GM12878 (cell line): ENCODE measurements around the gene CCDC85A. TPM values are rescaled to one million over a fixed set of nuclear protein-coding genes. Genes with fewer than 3 reads are reported as not detected.
A peak's percentile ranks its signal among the peaks of the same experiment; 100 is the strongest.

Experiments
- ATAC-seq: fragments of 200-7000 bp; cut with Tn5 transposase; 3 replicates; pipeline ENCODE4 v1.9.1; 2020; ENCODE audit warnings: mild to moderate bottlenecking, moderate library complexity
- BruUV-seq: library from RNA; stranded (reverse); fragments of 400-500 nt; replicated peaks from 2 replicates; lab custom pipeline; 2021; lab: Mats Ljungman, UMichigan
- CTCF ChIA-PET: fragments of 300-600 bp; sonication (Branson Sonifier 250); formaldehyde crosslinking; extraction: SDS; loops from one replicate; lab custom pipeline; 2021; ENCODE audit warnings: inconsistent platforms; lab: Yijun Ruan, JAX
- POLR2A ChIA-PET: fragments of 350-600 bp; formaldehyde crosslinking; extraction: SDS; loops from one replicate; lab custom pipeline; 2021; ENCODE audit warnings: inconsistent platforms; lab: Charles Lee
- RAD21 ChIA-PET: fragments of 300-600 bp; sonication (Branson Sonifier 250); formaldehyde crosslinking; loops from one replicate; lab custom pipeline; 2023; ENCODE audit warnings: antibody characterized with exemption; ENCODE audit not compliant: unreplicated experiment; lab: Charles Lee
- SMC1A ChIA-PET: fragments of 300-600 bp; sonication (Branson Sonifier 250); formaldehyde crosslinking; loops from one replicate; lab custom pipeline; 2023; ENCODE audit not compliant: unreplicated experiment, uncharacterized antibody; lab: Charles Lee
- DNase-seq: peaks from one replicate; pipeline ENCODE4 v3.0.0-alpha.2; 2011; ENCODE audit warnings: low read depth, low spot score
- FAIRE-seq: peaks from 3 replicates; lab custom pipeline; 2011; peaks lifted over from hg19 to GRCh38; lab: Jason Lieb, UNC
- H2AFZ ChIP-seq: 2 replicates; pipeline ENCODE4 v1.6.0; 2011; ENCODE audit warnings: low read depth, low read length, control low read depth; ENCODE audit not compliant: control insufficient read depth
- H3K27ac ChIP-seq: 2 replicates; pipeline ENCODE4 v1.5.1; 2011; ENCODE audit warnings: control low read depth; ENCODE audit not compliant: control insufficient read depth, insufficient read depth
- H3K27me3 ChIP-seq, 2 experiments: replicated peaks in 1 of 2; 2 replicates each; pipeline versions ENCODE4 v1.6.0 to v1.6.1; 2011; ENCODE audit warnings: low read length in 1 of 2; ENCODE audit not compliant: control insufficient read depth in 2 of 2, insufficient read depth in 2 of 2
- H3K36me3 ChIP-seq, 2 experiments: 2 replicates each; pipeline ENCODE4 v1.5.1; 2011; ENCODE audit warnings: low read length in 1 of 2; ENCODE audit not compliant: control insufficient read depth in 2 of 2, insufficient read depth in 2 of 2
- H3K4me1 ChIP-seq: 2 replicates; pipeline ENCODE4 v1.6.1; 2011; ENCODE audit warnings: mild to moderate bottlenecking, low read length, moderate library complexity, mixed read lengths; ENCODE audit not compliant: control insufficient read depth, insufficient read depth
- H3K4me2 ChIP-seq: 2 replicates; pipeline ENCODE4 v1.6.0; 2011; ENCODE audit warnings: control low read depth; ENCODE audit not compliant: control insufficient read depth, insufficient read depth
- H3K4me3 ChIP-seq: fragments of 200-600 bp; sonication (generic); 2 replicates; pipeline ENCODE4 v1.5.1; 2016
- H3K79me2 ChIP-seq: 2 replicates; pipeline ENCODE4 v1.6.0; 2011; ENCODE audit warnings: low read length; ENCODE audit not compliant: control insufficient read depth, insufficient read depth
- H3K9ac ChIP-seq: 2 replicates; pipeline ENCODE4 v1.8.0; 2011; ENCODE audit warnings: low read length, control low read depth, mixed read lengths; ENCODE audit not compliant: control insufficient read depth, insufficient read depth
- H3K9me3 ChIP-seq: replicated peaks from 3 replicates; pipeline ENCODE4 v1.5.1; 2011; ENCODE audit warnings: mild to moderate bottlenecking, low read length; ENCODE audit not compliant: control insufficient read depth, insufficient read depth
- H4K20me1 ChIP-seq: 2 replicates; pipeline ENCODE4 v1.6.0; 2011; ENCODE audit not compliant: control insufficient read depth, insufficient read depth
- ATF3 ChIP-seq: IDR thresholded peaks from 2 replicates; pipeline ENCODE4 v1.6.1; 2011; ENCODE audit warnings: low read depth, mild to moderate bottlenecking, low read length, moderate library complexity, borderline replicate concordance; ENCODE audit errors: extremely low read depth
- BCLAF1 ChIP-seq: fragments of 450-650 bp; IDR thresholded peaks from 2 replicates; pipeline ENCODE4 v1.6.1; 2017; ENCODE audit warnings: antibody characterized with exemption, mild to moderate bottlenecking, moderate library complexity
- BHLHE40 ChIP-seq, 2 experiments: fragments of 450-650 bp in 1 of 2; IDR thresholded peaks; 2 replicates each; pipeline ENCODE4 v1.6.1; 2011 to 2017; ENCODE audit warnings: low read depth in 2 of 2, borderline replicate concordance in 1 of 2, improper control_type of control experiment in 1 of 2, low read length in 1 of 2, mild to moderate bottlenecking in 1 of 2
- CBX3 ChIP-seq: fragments of 200-600 bp; sonication (generic); IDR thresholded peaks from 2 replicates; pipeline ENCODE4 v1.6.1; 2016; ENCODE audit warnings: low read depth, borderline replicate concordance
- CHD2 ChIP-seq: IDR thresholded peaks from 2 replicates; pipeline ENCODE4 v1.6.1; 2011; ENCODE audit warnings: low read depth, low read length, improper control_type of control experiment, borderline replicate concordance
- EED ChIP-seq: sonication (generic); IDR thresholded peaks from 2 replicates; pipeline ENCODE4 v1.6.1; 2016; ENCODE audit warnings: antibody characterized with exemption, low read depth
- ELK1 ChIP-seq: IDR thresholded peaks from 2 replicates; pipeline ENCODE4 v1.6.1; 2012; ENCODE audit warnings: low read depth, low read length, improper control_type of control experiment
- JUNB ChIP-seq: IDR thresholded peaks from 2 replicates; pipeline ENCODE4 v1.6.1; 2016; ENCODE audit warnings: antibody characterized with exemption, mild to moderate bottlenecking
- MEF2B ChIP-seq: fragments of 450-650 bp; IDR thresholded peaks from 2 replicates; pipeline ENCODE4 v1.6.1; 2018; ENCODE audit warnings: mild to moderate bottlenecking, moderate library complexity; ENCODE audit not compliant: partially characterized antibody, poor library complexity, severe bottlenecking
- MTA2 ChIP-seq: fragments of 450-650 bp; IDR thresholded peaks from 2 replicates; pipeline ENCODE4 v1.6.1; 2016; ENCODE audit warnings: low read depth, mild to moderate bottlenecking, moderate library complexity
- PML ChIP-seq: IDR thresholded peaks from 2 replicates; pipeline ENCODE4 v1.6.1; 2012; ENCODE audit warnings: low read length, inconsistent platforms
- POLR2A ChIP-seq: IDR thresholded peaks from 2 replicates; pipeline ENCODE4 v1.6.1; 2011; ENCODE audit warnings: low read depth, mild to moderate bottlenecking, low read length
- SIN3A ChIP-seq: IDR thresholded peaks from 2 replicates; pipeline ENCODE4 v1.6.1; 2012; ENCODE audit warnings: low read depth, low read length, improper control_type of control experiment
- TBL1XR1 ChIP-seq: IDR thresholded peaks from 2 replicates; pipeline ENCODE4 v1.6.1; 2012; ENCODE audit warnings: low read depth, low read length, improper control_type of control experiment
- USF1 ChIP-seq: IDR thresholded peaks from 2 replicates; pipeline ENCODE4 v1.6.1; 2011; ENCODE audit warnings: borderline replicate concordance, low read depth, mild to moderate bottlenecking, moderate library complexity, mixed read lengths, low read length; ENCODE audit not compliant: insufficient read depth; ENCODE audit errors: extremely low read length
- YBX1 ChIP-seq: fragments of 450-650 bp; IDR thresholded peaks from 2 replicates; pipeline ENCODE4 v1.6.1; 2016; ENCODE audit warnings: antibody characterized with exemption
- ZBED1 ChIP-seq: IDR thresholded peaks from 2 replicates; pipeline ENCODE4 v1.6.1; 2016; ENCODE audit warnings: borderline replicate concordance
- ZZZ3 ChIP-seq: IDR thresholded peaks from 2 replicates; pipeline ENCODE4 v1.6.1; 2011; ENCODE audit warnings: low read depth; ENCODE audit not compliant: control insufficient read depth, insufficient read length
- WGBS: methylation state at CpG from one replicate; pipeline ENCODE4 v1.1.6; 2016; ENCODE audit warnings: low lambda C conversion rate; ENCODE audit not compliant: insufficient replicate concordance, insufficient coverage; ENCODE audit errors: missing lambda C conversion rate; 5-methylcytosine and 5-hydroxymethylcytosine counted together
- in situ Hi-C: fragments of 300-500 bp; cut with MboI; formaldehyde crosslinking; loops from 9 replicates; pipeline ENCODE4 v1.14.3; 2018; ENCODE audit warnings: mixed read lengths
- intact Hi-C: fragments of 100-400 bp; cut with micrococcal nuclease; formaldehyde crosslinking; loops from one replicate; pipeline ENCODE4 v1.14.2; 2022; ENCODE audit not compliant: unreplicated experiment
- polyA plus RNA-seq, 11 experiments: library from polyadenylated mRNA; depleted of rRNA in 4 of 11; unstranded in 6 of 11; stranded (reverse) in 5 of 11; fragments of >200 nt; fragmentation: Nextera tagmentation in 4 of 11; fragmentation: Illumina TruSeq in 1 of 11; extraction: Ambion mirVana in 4 of 11; extraction: Trizol in 1 of 11; gene quantifications; 1 replicate in 1 of 11; 2 replicates in 10 of 11; pipeline versions ENCODE4 v1.2.1 to v1.2.3, GENCODE V29; 2011 to 2016; ENCODE audit warnings: inconsistent platforms in 2 of 11, missing spikeins in 2 of 11, low read depth in 1 of 11
- total RNA-seq, 4 experiments: library from RNA; depleted of rRNA in 3 of 4; stranded (reverse); fragments of >200 nt in 3 of 4; fragmentation: Illumina TruSeq in 1 of 4; extraction: Trizol in 1 of 4; gene quantifications; 2 replicates each; pipeline versions ENCODE4 v1.2.1 to v1.2.3, GENCODE V29; 2013 to 2021
- TF ChIP-seq, protein P1 (sequence below): IDR thresholded peaks from 2 replicates; pipeline ENCODE4 v1.6.1; 2011; ENCODE audit warnings: low read depth, low read length, improper control_type of control experiment, borderline replicate concordance

Gene CCDC85A
- total and polyA plus RNA-seq, 10 of the 15 experiments (the other 5 are each of a cell fraction or from before 2014, with no cell fraction given) = 0.02 to 0.57 (median 0.04) TPM; not detected in 7

DNA sequence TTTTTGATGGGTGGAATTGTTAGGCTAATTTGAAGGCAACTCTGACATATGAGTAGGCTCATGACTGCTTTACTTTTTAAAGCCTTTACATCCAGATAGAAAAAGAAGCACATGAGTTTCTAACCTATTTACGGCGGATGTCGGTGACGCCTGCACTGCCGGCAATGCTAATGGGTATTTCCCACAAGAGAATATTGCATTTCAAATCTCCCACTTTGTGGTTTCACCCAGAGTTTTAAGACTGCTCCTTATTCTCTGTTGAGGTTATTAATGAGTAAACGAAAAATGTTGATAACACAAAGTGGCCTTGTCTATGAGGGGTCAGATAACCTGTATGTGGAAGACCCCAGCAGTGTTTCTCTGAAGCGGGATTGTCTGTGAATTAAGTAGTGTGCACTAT is 14.0 kb downstream of the CCDC85A start:
- no peaks in the 10 kb centered on the region for H3K36me3 ChIP-seq
- no peak overlapping the region for H3K27ac ChIP-seq
- ChIA-PET RAD21 (no interaction called here), CTCF (interaction anchor here (2.0 to 2.3 kb wide), 2 partner anchors 12 to 14 kb away, joined by 5 to 13 read pairs; partner anchors contain the start of gene CCDC85A), SMC1A (interaction anchor here (1.6 kb wide), 1 partner anchor 9 kb away, joined by 4 read pairs; no protein-coding TSS in a partner anchor), POLR2A (no interaction called here)
- DNase-seq (no peak), FAIRE-seq (no peak), ATAC-seq (peak; percentile 81)
- H2AFZ ChIP-seq = no peak overlapping the region
- WGBS = 52% methylated on average over 7 of the region's 7 CpGs
- no TSS peak for BruUV-seq
- H3K79me2 ChIP-seq = no peaks in the 10 kb centered on the region
- intact Hi-C loops (no loop called here), in situ Hi-C loops (no loop called here)
- no peak overlapping the region for H3K4me3 ChIP-seq
- H3K9ac ChIP-seq = no peak overlapping the region
- no peak overlapping the region for H3K4me2 ChIP-seq
- H3K27me3 ChIP-seq = no peaks in the 10 kb centered on the region; a peak in 1 of 4 replicates
- H3K9me3 ChIP-seq = no peaks in the 10 kb centered on the region
- H4K20me1 ChIP-seq = no peaks in the 10 kb centered on the region
- H3K4me1 ChIP-seq = no peaks in the 10 kb centered on the region
- TF ChIP-seq MTA2 = peak; percentile 79
- TF ChIP-seq SIN3A = no peak
- TF ChIP-seq CBX3 = no peak
- no peak for TF ChIP-seq YBX1
- no peak for TF ChIP-seq PML
- no peak for TF ChIP-seq ZZZ3
- peak; percentile 20 for TF ChIP-seq MEF2B
- no peak for TF ChIP-seq ATF3
- TF ChIP-seq ELK1 = no peak
- TF ChIP-seq USF1 = no peak
- no peak for TF ChIP-seq ZBED1
- no peak for TF ChIP-seq EED
- TF ChIP-seq BHLHE40 (IDR thresholded peaks at IDR 0.05; ENCODE audit: borderline replicate concordance in 1 of 2, low read depth in 2 of 2, low read length in 1 of 2) = peak in 1 of 2 experiments; percentile 24; a peak in 1 of 4 replicates
- no peak for TF ChIP-seq POLR2A
- TF ChIP-seq BCLAF1 = no peak
- no peak for TF ChIP-seq JUNB
- TF ChIP-seq CHD2 = no peak
- TF ChIP-seq, protein P1, sequence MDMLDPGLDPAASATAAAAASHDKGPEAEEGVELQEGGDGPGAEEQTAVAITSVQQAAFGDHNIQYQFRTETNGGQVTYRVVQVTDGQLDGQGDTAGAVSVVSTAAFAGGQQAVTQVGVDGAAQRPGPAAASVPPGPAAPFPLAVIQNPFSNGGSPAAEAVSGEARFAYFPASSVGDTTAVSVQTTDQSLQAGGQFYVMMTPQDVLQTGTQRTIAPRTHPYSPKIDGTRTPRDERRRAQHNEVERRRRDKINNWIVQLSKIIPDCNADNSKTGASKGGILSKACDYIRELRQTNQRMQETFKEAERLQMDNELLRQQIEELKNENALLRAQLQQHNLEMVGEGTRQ = no peak
- no peak for TF ChIP-seq TBL1XR1
